Esophagus muscularis mucosa (tissue), 4 donors: ENCODE results near the gene RRP12. TPM values are rescaled to one million over a fixed set of nuclear protein-coding genes. Genes with fewer than 3 reads are reported as not detected.
A peak's percentile ranks its signal among the peaks of the same experiment; 100 is the strongest.

Experiments
- DNase-seq: peaks from one replicate; pipeline ENCODE4 v3.0.0-alpha.2; 2017; ENCODE audit errors: extremely low spot score
- H3K27ac ChIP-seq, 4 donors: fragments of 200-600 bp; sonication (generic); replicated peaks in 1 of 4; 1 replicate in 3 of 4; 2 replicates in 1 of 4; pipeline ENCODE4 v1.5.1; 2016 to 2019; ENCODE audit warnings: mild to moderate bottlenecking in 1 of 4
- H3K27me3 ChIP-seq, 4 donors: fragments of 200-600 bp; sonication (generic); one replicate each; pipeline versions ENCODE4 v1.5.1 to v1.6.0; 2016 to 2019
- H3K36me3 ChIP-seq, 4 donors: fragments of 200-600 bp; sonication (generic); one replicate each; pipeline ENCODE4 v1.5.1; 2016 to 2019
- H3K4me1 ChIP-seq, 4 donors: fragments of 200-600 bp; sonication (generic); one replicate each; pipeline ENCODE4 v1.5.1; 2016 to 2019
- H3K4me3 ChIP-seq, 4 donors: fragments of 200-600 bp; sonication (generic); 1 replicate in 2 of 4; 2 replicates in 2 of 4; pipeline ENCODE4 v1.5.1; 2016 to 2019; ENCODE audit warnings: mild to moderate bottlenecking in 4 of 4, moderate library complexity in 1 of 4
- H3K9me3 ChIP-seq, 4 donors: fragments of 200-600 bp; sonication (generic); 1 replicate in 3 of 4; 2 replicates in 1 of 4; pipeline ENCODE4 v1.5.1; 2016 to 2019
- EP300 ChIP-seq: sonication (generic); formaldehyde crosslinking; IDR thresholded peaks from one replicate; pipeline ENCODE4 v1.6.1; 2017; ENCODE audit warnings: antibody characterized with exemption
- POLR2A ChIP-seq: fragments of 450-650 bp; IDR thresholded peaks from one replicate; pipeline ENCODE4 v1.6.1; 2017; ENCODE audit warnings: antibody characterized with exemption, moderate library complexity, mild to moderate bottlenecking, low read depth
- POLR2AphosphoS5 ChIP-seq, 2 donors: sonication (generic); formaldehyde crosslinking; IDR thresholded peaks; one replicate each; pipeline ENCODE4 v1.6.1; 2017; ENCODE audit warnings: antibody characterized with exemption in 2 of 2
- WGBS: methylation state at CpG from one replicate; pipeline ENCODE4 v1.1.5; 2018; 5-methylcytosine and 5-hydroxymethylcytosine counted together
- intact Hi-C: fragments of 100-400 bp; cut with DNase I; formaldehyde crosslinking; loops from one replicate; pipeline ENCODE4 v1.15.1; 2023
- total RNA-seq, 4 donors: library from RNA; depleted of rRNA; stranded (reverse); fragments of >200 nt; gene quantifications; one replicate each; pipeline versions ENCODE4 v1.1.0 to v1.2.1, GENCODE V29; 2016
- TF ChIP-seq, protein P1 (sequence below), 3 experiments: fragments of 200-600 bp in 2 of 3; fragments of 450-650 bp in 1 of 3; sonication (generic) in 2 of 3; IDR thresholded peaks; one replicate each; pipeline ENCODE4 v1.5.1; 2017 to 2019; ENCODE audit warnings: antibody characterized with exemption in 3 of 3, mild to moderate bottlenecking in 2 of 3, moderate library complexity in 1 of 3

The RRP12 gene
- total RNA-seq, 4 donors from 2014 or later = 7.1 to 20.0 (median 12.1) TPM

DNA sequence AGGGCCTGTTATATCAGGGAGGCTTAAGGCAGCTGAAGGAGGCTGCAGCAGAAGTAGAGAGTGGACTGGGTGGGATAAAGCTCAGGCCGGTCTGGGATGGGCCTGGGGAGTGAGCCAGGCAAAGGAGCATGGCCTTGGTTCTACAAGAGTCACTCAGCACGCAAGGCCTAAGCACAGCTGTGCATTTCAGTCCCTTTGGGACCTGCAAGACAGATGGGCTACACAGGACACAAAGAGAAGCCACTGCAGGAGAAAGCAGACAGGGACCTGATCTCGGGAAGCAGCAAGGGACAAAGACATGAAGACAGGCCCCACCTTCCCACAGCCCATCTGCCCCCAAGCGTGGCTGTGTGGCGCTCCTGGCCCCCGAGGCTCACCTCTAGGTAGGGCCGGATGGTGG is 29.4 kb downstream of the RRP12 start:
- peaks cover 0 to 3% (median 0%) of the 10 kb centered on the region in 4 donors for H3K4me1 ChIP-seq
- DNase-seq = no peak
- H3K27ac ChIP-seq = no peak overlapping the region
- peaks cover 30 to 98% (median 82%) of the 10 kb centered on the region in 4 donors for H3K36me3 ChIP-seq
- no peaks in the 10 kb centered on the region for H3K27me3 ChIP-seq
- H3K9me3 ChIP-seq = no peaks in the 10 kb centered on the region
- no peak overlapping the region for H3K4me3 ChIP-seq
- WGBS = 90% methylated on average over 7 of the region's 7 CpGs
- no peak for TF ChIP-seq POLR2A
- TF ChIP-seq, protein P1, sequence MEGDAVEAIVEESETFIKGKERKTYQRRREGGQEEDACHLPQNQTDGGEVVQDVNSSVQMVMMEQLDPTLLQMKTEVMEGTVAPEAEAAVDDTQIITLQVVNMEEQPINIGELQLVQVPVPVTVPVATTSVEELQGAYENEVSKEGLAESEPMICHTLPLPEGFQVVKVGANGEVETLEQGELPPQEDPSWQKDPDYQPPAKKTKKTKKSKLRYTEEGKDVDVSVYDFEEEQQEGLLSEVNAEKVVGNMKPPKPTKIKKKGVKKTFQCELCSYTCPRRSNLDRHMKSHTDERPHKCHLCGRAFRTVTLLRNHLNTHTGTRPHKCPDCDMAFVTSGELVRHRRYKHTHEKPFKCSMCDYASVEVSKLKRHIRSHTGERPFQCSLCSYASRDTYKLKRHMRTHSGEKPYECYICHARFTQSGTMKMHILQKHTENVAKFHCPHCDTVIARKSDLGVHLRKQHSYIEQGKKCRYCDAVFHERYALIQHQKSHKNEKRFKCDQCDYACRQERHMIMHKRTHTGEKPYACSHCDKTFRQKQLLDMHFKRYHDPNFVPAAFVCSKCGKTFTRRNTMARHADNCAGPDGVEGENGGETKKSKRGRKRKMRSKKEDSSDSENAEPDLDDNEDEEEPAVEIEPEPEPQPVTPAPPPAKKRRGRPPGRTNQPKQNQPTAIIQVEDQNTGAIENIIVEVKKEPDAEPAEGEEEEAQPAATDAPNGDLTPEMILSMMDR (IDR thresholded peaks at IDR 0.05) = no peak
- TF ChIP-seq POLR2AphosphoS5 (IDR thresholded peaks at IDR 0.05) = no peak
- TF ChIP-seq EP300 = no peak
- intact Hi-C loops = no loop called here

DNA sequence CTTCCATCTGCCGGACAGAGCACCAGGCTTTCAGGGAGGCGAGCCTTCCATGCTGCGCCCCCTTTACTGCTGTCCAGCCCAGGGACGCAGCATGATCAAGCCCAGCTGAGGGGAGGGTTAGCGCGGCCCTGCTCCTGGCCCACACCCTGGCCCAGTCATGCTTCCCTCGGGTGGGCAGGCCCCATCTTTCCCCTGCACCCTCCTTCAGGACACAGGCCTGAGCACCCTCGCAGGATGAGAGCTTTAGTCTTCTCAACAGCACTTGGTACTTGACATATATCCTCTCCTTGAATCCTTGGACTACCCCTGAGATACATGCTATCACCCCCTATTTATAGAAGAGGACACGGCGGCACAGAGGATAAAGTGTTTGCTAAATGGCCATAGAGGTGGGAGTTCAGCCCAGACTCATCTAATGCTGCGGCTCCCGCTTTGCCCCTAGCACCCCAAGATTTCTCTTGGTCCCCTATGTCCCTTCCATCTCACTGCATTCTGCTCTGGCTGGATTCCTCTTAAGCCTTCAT is 34.0 kb downstream of the RRP12 start:
- DNase-seq = no peak
- TF ChIP-seq, protein P1 (IDR thresholded peaks at IDR 0.05) = no peak
- TF ChIP-seq EP300 (no peak), POLR2AphosphoS5 (IDR thresholded peaks at IDR 0.05) (no peak), POLR2A (no peak)
- no peak overlapping the region for H3K27ac ChIP-seq
- H3K4me3 ChIP-seq = no peak overlapping the region
- intact Hi-C loops = no loop called here
- no peaks in the 10 kb centered on the region for H3K9me3 ChIP-seq
- WGBS = 94% methylated on average over 12 of the region's 12 CpGs
- no peaks in the 10 kb centered on the region for H3K27me3 ChIP-seq
- H3K36me3 ChIP-seq = peaks cover 20 to 96% (median 89%) of the 10 kb centered on the region in 4 donors
- H3K4me1 ChIP-seq = peaks cover 0 to 3% (median 0%) of the 10 kb centered on the region in 4 donors

DNA sequence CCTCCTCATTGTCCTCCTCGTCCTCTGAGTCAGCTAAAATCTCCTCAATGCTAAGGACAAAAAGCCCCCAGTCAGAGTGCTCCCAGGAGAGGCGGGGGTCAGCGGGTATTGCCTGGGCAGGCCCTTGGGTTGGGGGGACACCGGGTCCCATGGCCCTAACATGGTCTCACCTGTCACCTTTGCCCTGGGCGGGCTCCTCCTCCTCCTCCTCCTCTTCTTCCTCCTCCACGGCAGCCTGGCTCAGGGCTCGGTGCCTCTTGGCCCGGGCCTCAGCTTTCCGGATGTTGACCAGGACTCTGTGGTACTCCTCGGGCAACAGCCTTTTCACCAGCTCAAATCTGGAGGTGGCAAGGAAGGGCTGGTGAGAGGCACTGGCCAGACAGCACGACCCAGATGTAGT is 34.6 kb downstream of the RRP12 start:
- peaks cover 18 to 90% (median 83%) of the 10 kb centered on the region in 4 donors for H3K36me3 ChIP-seq
- no peak overlapping the region for H3K4me3 ChIP-seq
- no peaks in the 10 kb centered on the region for H3K27me3 ChIP-seq
- 95% methylated on average over 9 of the region's 11 CpGs for WGBS
- no peak for TF ChIP-seq EP300
- TF ChIP-seq, protein P1 (IDR thresholded peaks at IDR 0.05) = no peak
- TF ChIP-seq POLR2AphosphoS5 (IDR thresholded peaks at IDR 0.05) = no peak
- no peak for TF ChIP-seq POLR2A
- peaks cover 0 to 3% (median 0%) of the 10 kb centered on the region in 4 donors for H3K4me1 ChIP-seq
- H3K27ac ChIP-seq = peak overlapping the region in 1 of 4 donors; percentile 52
- H3K9me3 ChIP-seq = no peaks in the 10 kb centered on the region
- intact Hi-C loops = no loop called here
- DNase-seq = no peak

DNA sequence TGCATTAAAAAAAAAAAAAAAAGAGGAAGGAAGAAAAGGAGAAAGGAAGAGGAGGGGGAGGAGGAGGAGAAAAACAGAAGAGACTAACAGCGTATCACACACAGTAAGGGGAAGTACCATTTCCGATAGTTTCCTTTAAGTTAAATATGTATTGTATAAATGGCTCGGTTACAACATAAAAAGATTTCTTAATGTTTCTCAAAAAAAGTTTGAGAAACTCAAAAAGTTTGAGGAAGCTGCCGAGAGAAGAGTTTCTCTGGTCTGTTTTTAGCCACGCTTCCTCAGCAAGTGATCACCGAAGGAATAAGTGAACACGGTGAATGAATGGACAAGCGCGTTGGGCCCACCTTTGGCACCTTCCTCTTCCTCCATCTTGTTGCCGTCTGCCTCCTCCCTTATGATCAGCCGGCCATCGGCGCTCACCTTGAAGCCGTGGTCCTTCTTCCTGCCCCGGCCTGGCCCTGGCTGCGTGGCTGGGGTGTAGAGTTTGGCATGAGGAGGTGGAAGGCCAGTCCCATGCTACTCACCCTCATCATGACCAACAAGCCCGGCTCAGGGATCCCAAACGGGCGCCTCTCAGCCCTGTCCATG is 35.3 kb downstream of the RRP12 start:
- intact Hi-C loops = no loop called here
- TF ChIP-seq POLR2A = no peak
- TF ChIP-seq, protein P1 (IDR thresholded peaks at IDR 0.05) = no peak

More for the DNA sequence above, 35.3 kb downstream of the RRP12 start:
- no peak for DNase-seq
- Histone ChIP-seq H3K36me3 (peaks cover 18 to 88% (median 80%) of the 10 kb centered on the region in 4 donors), H3K4me1 (peaks cover 0 to 3% (median 0%) of the 10 kb centered on the region in 4 donors), H3K9me3 (no peaks in the 10 kb centered on the region), H3K27me3 (no peaks in the 10 kb centered on the region), H3K4me3 (no peak overlapping the region), H3K27ac (peak overlapping the region in 1 of 4 donors; percentile 52)
- 87% methylated on average over 17 of the region's 19 CpGs for WGBS
